Endothelial cell of umbilical vein (primary cell): ENCODE data around the gene DENND1A. TPM values are rescaled to one million over a fixed set of nuclear protein-coding genes. Genes with fewer than 3 reads are reported as not detected.

ENCODE experiments used
- BruUV-seq: library from RNA; stranded (reverse); fragments of 400-500 nt; replicated peaks from 2 replicates; lab custom pipeline; 2021; lab: Mats Ljungman, UMichigan
- CTCF ChIA-PET: fragments of 300-600, 350-600 bp; sonication (Branson Sonifier 250); formaldehyde crosslinking; loops from one replicate; lab custom pipeline; 2021; ENCODE audit warnings: antibody characterized with exemption, inconsistent platforms; lab: Charles Lee
- POLR2A ChIA-PET: fragments of 300-600, 350-600 bp; sonication (Branson Sonifier 250); formaldehyde crosslinking; loops from one replicate; lab custom pipeline; 2021; ENCODE audit warnings: antibody characterized with exemption, inconsistent platforms; lab: Charles Lee
- DNase-seq: peaks from one replicate; pipeline ENCODE4 v3.0.0-alpha.2; 2011; ENCODE audit warnings: low read depth, low spot score
- FAIRE-seq: peaks from 2 replicates; lab custom pipeline; 2011; peaks lifted over from hg19 to GRCh38; lab: Jason Lieb, UNC
- H2AFZ ChIP-seq: 2 replicates; pipeline ENCODE4 v1.6.0; 2012; ENCODE audit warnings: low read depth, low read length, control low read depth, inconsistent platforms
- H3K27ac ChIP-seq: 2 replicates; pipeline ENCODE4 v1.5.1; 2011; ENCODE audit warnings: low read depth, mild to moderate bottlenecking, control low read depth, low read length, moderate library complexity; ENCODE audit not compliant: insufficient read depth
- H3K27me3 ChIP-seq, 2 experiments: 2 replicates each; pipeline versions ENCODE4 v1.6.0 to v1.6.1; 2011; ENCODE audit warnings: low read length in 2 of 2, mixed read lengths in 1 of 2; ENCODE audit not compliant: control insufficient read depth in 2 of 2, insufficient read depth in 2 of 2
- H3K36me3 ChIP-seq, 2 experiments: 2 replicates in 1 of 2; 3 replicates in 1 of 2; pipeline ENCODE4 v1.5.1; 2011; ENCODE audit warnings: low read length in 2 of 2, mild to moderate bottlenecking in 1 of 2, moderate library complexity in 1 of 2; ENCODE audit not compliant: control insufficient read depth in 2 of 2, insufficient read depth in 2 of 2; ENCODE audit errors: extremely low read depth in 1 of 2
- H3K4me1 ChIP-seq: 3 replicates; pipeline ENCODE4 v1.5.1; 2011; ENCODE audit warnings: mild to moderate bottlenecking, low read length; ENCODE audit not compliant: control insufficient read depth, insufficient read depth; ENCODE audit errors: extremely low read depth
- H3K4me2 ChIP-seq: 2 replicates; pipeline ENCODE4 v1.6.1; 2011; ENCODE audit warnings: low read length, control low read depth, mixed read lengths; ENCODE audit not compliant: insufficient read depth
- H3K4me3 ChIP-seq, 3 experiments: fragments of 200-600 bp in 1 of 3; sonication (generic), shearing (Covaris generic) in 1 of 3; replicated peaks in 1 of 3; 2 replicates each; pipeline ENCODE4 v1.5.1; 2011 to 2016; ENCODE audit warnings: control low read depth in 3 of 3, low read length in 3 of 3, mild to moderate bottlenecking in 2 of 3, inconsistent platforms in 1 of 3, low read depth in 1 of 3, moderate library complexity in 1 of 3; ENCODE audit not compliant: insufficient read depth in 1 of 3
- H3K79me2 ChIP-seq: 2 replicates; pipeline ENCODE4 v1.6.0; 2012; ENCODE audit warnings: low read length, inconsistent platforms; ENCODE audit not compliant: control insufficient read depth, insufficient read depth
- H3K9ac ChIP-seq: replicated peaks from 2 replicates; pipeline ENCODE3; 2011; ENCODE audit warnings: low read length, control low read depth; ENCODE audit not compliant: insufficient read depth; ENCODE audit errors: extremely low read depth
- H3K9me1 ChIP-seq: replicated peaks from 3 replicates; pipeline ENCODE4 v1.6.0; 2011; ENCODE audit warnings: mild to moderate bottlenecking, low read length; ENCODE audit not compliant: control insufficient read depth, insufficient read depth; ENCODE audit errors: extremely low read depth
- H3K9me3 ChIP-seq: replicated peaks from 2 replicates; pipeline ENCODE4 v1.5.1; 2012; ENCODE audit warnings: low read length, inconsistent platforms; ENCODE audit not compliant: control insufficient read depth, insufficient read depth
- H4K20me1 ChIP-seq: replicated peaks from 2 replicates; pipeline ENCODE3; 2011; ENCODE audit warnings: mild to moderate bottlenecking, low read length; ENCODE audit not compliant: control insufficient read depth, insufficient read depth; ENCODE audit errors: extremely low read depth
- EZH2 ChIP-seq: IDR thresholded peaks from 2 replicates; pipeline ENCODE4 v1.6.1; 2012; ENCODE audit warnings: borderline replicate concordance, low read depth, mild to moderate bottlenecking, moderate library complexity, low read length, inconsistent platforms; ENCODE audit not compliant: severe bottlenecking
- FOS ChIP-seq: IDR thresholded peaks from 2 replicates; pipeline ENCODE4 v1.6.1; 2011; ENCODE audit warnings: mild to moderate bottlenecking, low read length, moderate library complexity, borderline replicate concordance; ENCODE audit not compliant: insufficient read depth
- GATA2 ChIP-seq: IDR thresholded peaks from 2 replicates; pipeline ENCODE4 v1.7.0; 2011; ENCODE audit warnings: low read depth, mild to moderate bottlenecking, moderate library complexity, mixed read lengths, low read length; ENCODE audit not compliant: insufficient read length, insufficient read depth
- JUN ChIP-seq: IDR thresholded peaks from 2 replicates; pipeline ENCODE4 v1.6.1; 2011; ENCODE audit warnings: borderline replicate concordance, low read depth; ENCODE audit not compliant: insufficient read length, insufficient read depth
- MYC ChIP-seq: IDR thresholded peaks from one replicate; pipeline ENCODE4 v1.6.1; 2011; ENCODE audit warnings: mild to moderate bottlenecking, low read depth, low read length
- POLR2A ChIP-seq: IDR thresholded peaks from 2 replicates; pipeline ENCODE4 v1.6.1; 2012; ENCODE audit warnings: low read depth, mild to moderate bottlenecking, control low read depth, low read length
- POLR2AphosphoS5 ChIP-seq: IDR thresholded peaks from 2 replicates; pipeline ENCODE4 v1.6.1; 2012; ENCODE audit warnings: low read depth, mild to moderate bottlenecking, control low read depth, low read length, moderate library complexity; ENCODE audit not compliant: insufficient read depth
- dilution Hi-C: fragments of 300-500 bp; cut with MboI; formaldehyde crosslinking; loops from one replicate; pipeline ENCODE4 v1.15.0; 2019; ENCODE audit warnings: low sequenced_read_pairs; ENCODE audit not compliant: extremely low pct_ligation_motif_present
- intact Hi-C: fragments of 100-400 bp; cut with micrococcal nuclease; formaldehyde crosslinking; loops from one replicate; pipeline ENCODE4 v1.10.0; 2022
- polyA plus RNA-seq, 4 experiments: library from polyadenylated mRNA; depleted of rRNA in 3 of 4; stranded (reverse) in 3 of 4; unstranded in 1 of 4; fragments of >200 nt; gene quantifications; 2 replicates each; pipeline versions ENCODE4 v1.2.1 to v1.2.3, GENCODE V29; 2011 to 2012; ENCODE audit warnings: missing spikeins in 1 of 4
- total RNA-seq: library from RNA; stranded (reverse); gene quantifications from 2 replicates; pipeline ENCODE4 v1.2.3, GENCODE V29; 2021
- TF ChIP-seq, protein P1 (sequence below), 2 donors: IDR thresholded peaks; 1 replicate in 1 of 2; 2 replicates in 1 of 2; pipeline ENCODE4 v1.5.1; 2011; ENCODE audit warnings: low read length in 2 of 2, mild to moderate bottlenecking in 2 of 2, moderate library complexity in 2 of 2, control low read depth in 1 of 2, inconsistent platforms in 1 of 2, low read depth in 1 of 2; ENCODE audit not compliant: insufficient read depth in 1 of 2; ENCODE audit errors: extremely low read depth in 1 of 2
- TF ChIP-seq, protein P2 (sequence below): IDR thresholded peaks from 2 replicates; pipeline ENCODE4 v1.6.1; 2011; ENCODE audit not compliant: insufficient read depth, insufficient read length

Gene DENND1A
- total and polyA plus RNA-seq, 2 donors (not counting 3 experiments of a cell fraction or from before 2014, with no cell fraction given), result 18.5 to 24.5 TPM

DNA sequence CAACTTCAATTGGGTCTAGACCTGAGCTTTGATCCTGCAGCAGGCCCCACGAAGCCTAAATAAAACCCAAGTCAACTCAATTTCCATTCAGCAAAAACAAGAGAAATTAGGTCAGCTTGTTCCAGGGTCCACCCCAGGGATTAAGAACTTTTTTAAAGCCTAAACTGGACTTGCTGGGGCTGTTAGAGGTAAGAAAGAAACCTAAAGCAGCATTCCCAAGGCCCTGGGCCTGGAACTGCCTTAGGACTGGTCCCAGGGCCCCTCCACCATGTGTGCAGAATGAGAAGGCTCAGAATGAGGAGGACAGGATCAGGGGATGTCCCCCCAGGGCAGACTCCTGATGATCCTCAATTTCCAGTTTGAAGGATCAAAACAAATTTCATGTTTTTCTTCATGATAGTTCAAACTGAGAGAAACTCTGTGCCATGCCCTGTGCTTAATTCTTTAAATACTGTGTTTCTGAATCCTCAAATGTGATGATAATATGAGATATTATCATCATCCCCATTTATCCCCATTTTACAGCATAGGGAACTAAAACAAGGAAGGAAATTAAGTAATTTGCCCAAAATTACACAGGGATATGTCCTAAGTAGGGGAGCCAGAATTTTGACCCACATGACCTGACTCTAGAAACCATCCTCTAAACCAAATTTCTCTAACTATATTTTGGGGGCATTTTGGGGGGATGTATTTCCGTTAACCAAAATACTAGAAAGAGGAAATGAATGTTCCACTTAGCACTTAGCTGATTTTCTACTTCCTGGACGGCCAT is 64.5 kb downstream of the DENND1A start:
- no TSS peak for BruUV-seq
- ChIA-PET POLR2A (no interaction called here), CTCF (no interaction called here)
- dilution Hi-C loops (no loop called here), intact Hi-C loops (no loop called here)
- Histone ChIP-seq H3K9ac (no peak overlapping the region), H3K4me2 (no peak overlapping the region), H2AFZ (no peak overlapping the region), H3K27me3 (no peaks in the 10 kb centered on the region), H3K27ac (no peak overlapping the region), H3K9me3 (no peaks in the 10 kb centered on the region), H3K4me1 (no peaks in the 10 kb centered on the region), H4K20me1 (no peaks in the 10 kb centered on the region), H3K36me3 (no peaks in the 10 kb centered on the region), H3K79me2 (no peaks in the 10 kb centered on the region), H3K4me3 (no peak overlapping the region), H3K9me1 (no peaks in the 10 kb centered on the region)
- TF ChIP-seq JUN, result no peak
- no peak for TF ChIP-seq FOS
- TF ChIP-seq, protein P1, sequence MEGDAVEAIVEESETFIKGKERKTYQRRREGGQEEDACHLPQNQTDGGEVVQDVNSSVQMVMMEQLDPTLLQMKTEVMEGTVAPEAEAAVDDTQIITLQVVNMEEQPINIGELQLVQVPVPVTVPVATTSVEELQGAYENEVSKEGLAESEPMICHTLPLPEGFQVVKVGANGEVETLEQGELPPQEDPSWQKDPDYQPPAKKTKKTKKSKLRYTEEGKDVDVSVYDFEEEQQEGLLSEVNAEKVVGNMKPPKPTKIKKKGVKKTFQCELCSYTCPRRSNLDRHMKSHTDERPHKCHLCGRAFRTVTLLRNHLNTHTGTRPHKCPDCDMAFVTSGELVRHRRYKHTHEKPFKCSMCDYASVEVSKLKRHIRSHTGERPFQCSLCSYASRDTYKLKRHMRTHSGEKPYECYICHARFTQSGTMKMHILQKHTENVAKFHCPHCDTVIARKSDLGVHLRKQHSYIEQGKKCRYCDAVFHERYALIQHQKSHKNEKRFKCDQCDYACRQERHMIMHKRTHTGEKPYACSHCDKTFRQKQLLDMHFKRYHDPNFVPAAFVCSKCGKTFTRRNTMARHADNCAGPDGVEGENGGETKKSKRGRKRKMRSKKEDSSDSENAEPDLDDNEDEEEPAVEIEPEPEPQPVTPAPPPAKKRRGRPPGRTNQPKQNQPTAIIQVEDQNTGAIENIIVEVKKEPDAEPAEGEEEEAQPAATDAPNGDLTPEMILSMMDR (IDR thresholded peaks at IDR 0.05; ENCODE audit: extremely low read depth in 1 of 2, insufficient read depth in 1 of 2, low read depth in 1 of 2, low read length in 2 of 2), result no peak
- no peak for TF ChIP-seq MYC
- no peak for TF ChIP-seq POLR2AphosphoS5
- no peak for TF ChIP-seq GATA2
- TF ChIP-seq, protein P2, sequence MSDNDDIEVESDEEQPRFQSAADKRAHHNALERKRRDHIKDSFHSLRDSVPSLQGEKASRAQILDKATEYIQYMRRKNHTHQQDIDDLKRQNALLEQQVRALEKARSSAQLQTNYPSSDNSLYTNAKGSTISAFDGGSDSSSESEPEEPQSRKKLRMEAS, result no peak
- no peak for TF ChIP-seq EZH2
- no peak for TF ChIP-seq POLR2A
- FAIRE-seq (no peak), DNase-seq (no peak)
